Activated CD4-positive, alpha-beta memory T cell treated with anti-CD3 and anti-CD28 coated beads, Interleukin-2, amount 10 ng/mL, durations not matched to agents 7 days and 5 days (primary cell): ENCODE measurements around the gene ERC2. TPM values are rescaled to one million over a fixed set of nuclear protein-coding genes. Genes with fewer than 3 reads are reported as not detected.

Experiments
- CTCF ChIA-PET: fragments of 350-600 bp; sonication (Branson Sonifier 250); formaldehyde crosslinking; loops from one replicate; lab custom pipeline; 2021; ENCODE audit warnings: antibody characterized with exemption, inconsistent platforms; lab: Charles Lee
- POLR2A ChIA-PET: fragments of 350-600 bp; sonication (Branson Sonifier 250); formaldehyde crosslinking; loops from one replicate; lab custom pipeline; 2021; ENCODE audit warnings: antibody characterized with exemption; lab: Charles Lee
- DNase-seq: peaks from one replicate; pipeline ENCODE4 v3.0.0-alpha.2; 2020
- H3K27ac Mint-ChIP-seq: one replicate; pipeline ENCODE4 v1.8.0; 2021; ENCODE audit warnings: mild to moderate bottlenecking, mixed read lengths
- H3K27me3 Mint-ChIP-seq: one replicate; pipeline ENCODE4 v1.8.0; 2021; ENCODE audit warnings: mixed read lengths
- H3K36me3 Mint-ChIP-seq: one replicate; pipeline ENCODE4 v1.8.0; 2021; ENCODE audit warnings: low read depth, mixed read lengths
- H3K4me1 Mint-ChIP-seq: one replicate; pipeline ENCODE4 v1.8.0; 2021; ENCODE audit warnings: mixed read lengths
- H3K4me3 Mint-ChIP-seq: one replicate; pipeline ENCODE4 v1.8.0; 2021; ENCODE audit warnings: mild to moderate bottlenecking, mixed read lengths
- H3K9me3 Mint-ChIP-seq: one replicate; pipeline ENCODE4 v1.8.0; 2021; ENCODE audit warnings: mixed read lengths
- total RNA-seq, 2 experiments: library from RNA; stranded (reverse); gene quantifications; one replicate each; pipeline ENCODE4 v1.2.3, GENCODE V29; 2021

Gene ERC2
- total RNA-seq, 2 experiments from 2014 or later, result not detected

GRCh38 chr3:55639143-55639542, 829.1 kb downstream of the ERC2 start:
- H3K27ac Mint-ChIP-seq, result no peak overlapping the region
- ChIA-PET POLR2A (no interaction called here), CTCF (no interaction called here)
- H3K27me3 Mint-ChIP-seq, result no peaks in the 10 kb centered on the region
- H3K4me3 Mint-ChIP-seq, result no peak overlapping the region
- no peaks in the 10 kb centered on the region for H3K36me3 Mint-ChIP-seq
- no peaks in the 10 kb centered on the region for H3K9me3 Mint-ChIP-seq
- H3K4me1 Mint-ChIP-seq, result no peaks in the 10 kb centered on the region
- no peak for DNase-seq

- Mint-ChIP-seq H3K27me3 (no peaks in the 10 kb centered on the region), H3K27ac (no peak overlapping the region), H3K4me3 (no peak overlapping the region), H3K4me1 (no peaks in the 10 kb centered on the region), H3K9me3 (no peaks in the 10 kb centered on the region), H3K36me3 (no peaks in the 10 kb centered on the region)
- CTCF ChIA-PET, result no interaction called here
- DNase-seq, result no peak
- POLR2A ChIA-PET, result no interaction called here
These were observed 830.2 kb downstream of the ERC2 start for GRCh38 chr3:55637906-55638638.

- Mint-ChIP-seq H3K36me3 (no peaks in the 10 kb centered on the region), H3K9me3 (no peaks in the 10 kb centered on the region), H3K27me3 (no peaks in the 10 kb centered on the region), H3K4me1 (no peaks in the 10 kb centered on the region), H3K4me3 (no peak overlapping the region), H3K27ac (no peak overlapping the region)
- ChIA-PET POLR2A (no interaction called here), CTCF (no interaction called here)
- no peak for DNase-seq
These were observed 831.7 kb downstream of the ERC2 start for GRCh38 chr3:55636300-55637195.

DNA sequence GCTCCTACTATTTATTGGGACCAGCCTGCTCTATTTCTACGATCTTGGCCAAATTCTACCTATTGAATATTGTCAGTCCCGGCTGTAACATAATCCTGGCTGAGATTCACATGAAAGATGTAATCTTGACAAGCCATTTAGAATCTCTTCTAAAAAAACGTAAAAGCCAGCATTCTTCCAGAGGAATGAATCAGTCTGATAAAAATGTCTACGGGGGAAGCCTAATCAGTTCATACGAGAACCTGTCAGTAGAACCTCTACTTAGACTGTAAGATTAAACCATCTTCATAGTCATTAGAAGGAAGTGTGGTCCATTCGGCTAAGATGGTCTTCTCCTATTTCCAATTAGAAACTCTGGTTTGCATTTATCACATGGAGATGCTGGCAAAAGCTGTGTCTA, 833.9 kb downstream of the ERC2 start:
- no peaks in the 10 kb centered on the region for H3K36me3 Mint-ChIP-seq
- CTCF ChIA-PET, result no interaction called here
- POLR2A ChIA-PET, result no interaction called here
- no peak for DNase-seq
- H3K9me3 Mint-ChIP-seq, result no peaks in the 10 kb centered on the region
- H3K4me3 Mint-ChIP-seq, result no peak overlapping the region
- H3K4me1 Mint-ChIP-seq, result no peaks in the 10 kb centered on the region
- no peaks in the 10 kb centered on the region for H3K27me3 Mint-ChIP-seq
- no peak overlapping the region for H3K27ac Mint-ChIP-seq

DNA sequence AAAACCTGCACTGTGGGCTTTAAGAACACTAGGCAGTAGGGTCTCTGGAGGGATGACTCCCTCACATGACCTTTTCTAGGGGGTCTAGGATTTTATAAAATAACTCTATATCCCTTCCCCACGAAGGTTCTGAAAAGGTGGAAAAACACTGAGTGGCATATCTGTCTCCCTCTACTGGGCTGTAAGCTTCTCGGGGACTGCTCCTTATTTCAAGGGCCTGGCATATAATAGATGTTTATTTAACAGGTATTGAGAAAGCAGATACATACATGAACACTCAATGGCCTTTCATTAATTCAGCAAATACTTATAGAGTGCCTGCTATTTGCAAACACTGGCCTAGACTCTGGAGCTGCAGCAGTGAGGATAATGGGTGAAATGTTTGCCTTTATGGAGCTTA, 834.9 kb downstream of the ERC2 start:
- no peak for DNase-seq
- H3K36me3 Mint-ChIP-seq, result no peaks in the 10 kb centered on the region
- POLR2A ChIA-PET, result no interaction called here
- no peaks in the 10 kb centered on the region for H3K9me3 Mint-ChIP-seq
- no peaks in the 10 kb centered on the region for H3K4me1 Mint-ChIP-seq
- H3K27me3 Mint-ChIP-seq, result no peaks in the 10 kb centered on the region
- no peak overlapping the region for H3K4me3 Mint-ChIP-seq
- CTCF ChIA-PET, result no interaction called here
- no peak overlapping the region for H3K27ac Mint-ChIP-seq

- DNase-seq, result no peak
- H3K4me1 Mint-ChIP-seq, result no peaks in the 10 kb centered on the region
- H3K36me3 Mint-ChIP-seq, result no peaks in the 10 kb centered on the region
- POLR2A ChIA-PET, result no interaction called here
- no peak overlapping the region for H3K4me3 Mint-ChIP-seq
- no peaks in the 10 kb centered on the region for H3K27me3 Mint-ChIP-seq
- H3K27ac Mint-ChIP-seq, result no peak overlapping the region
- CTCF ChIA-PET, result no interaction called here
- no peaks in the 10 kb centered on the region for H3K9me3 Mint-ChIP-seq
These were observed 836.4 kb downstream of the ERC2 start for GRCh38 chr3:55631766-55632331.

DNA sequence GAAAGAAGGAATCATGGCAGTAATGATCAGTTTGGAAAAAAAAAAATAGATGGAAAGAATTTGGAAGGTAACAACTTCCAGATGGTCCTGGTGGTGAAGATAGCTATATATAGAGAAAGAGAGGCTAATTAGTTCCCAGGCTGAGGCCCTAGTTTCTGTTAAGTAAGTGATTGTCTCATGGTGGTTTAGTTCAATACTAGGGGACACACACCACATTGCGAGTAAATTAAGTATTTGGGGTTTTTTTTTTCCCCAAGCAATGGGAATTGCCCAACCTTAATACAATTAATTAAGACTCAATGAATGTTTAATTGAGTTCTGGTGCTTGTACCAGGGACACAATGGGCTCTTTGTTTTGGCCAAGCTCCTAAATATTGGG, 837.4 kb downstream of the ERC2 start:
- ChIA-PET POLR2A (no interaction called here), CTCF (no interaction called here)
- no peaks in the 10 kb centered on the region for H3K36me3 Mint-ChIP-seq
- no peak overlapping the region for H3K4me3 Mint-ChIP-seq
- H3K27me3 Mint-ChIP-seq, result no peaks in the 10 kb centered on the region
- no peak overlapping the region for H3K27ac Mint-ChIP-seq
- DNase-seq, result no peak
- H3K4me1 Mint-ChIP-seq, result no peaks in the 10 kb centered on the region
- no peaks in the 10 kb centered on the region for H3K9me3 Mint-ChIP-seq

DNA sequence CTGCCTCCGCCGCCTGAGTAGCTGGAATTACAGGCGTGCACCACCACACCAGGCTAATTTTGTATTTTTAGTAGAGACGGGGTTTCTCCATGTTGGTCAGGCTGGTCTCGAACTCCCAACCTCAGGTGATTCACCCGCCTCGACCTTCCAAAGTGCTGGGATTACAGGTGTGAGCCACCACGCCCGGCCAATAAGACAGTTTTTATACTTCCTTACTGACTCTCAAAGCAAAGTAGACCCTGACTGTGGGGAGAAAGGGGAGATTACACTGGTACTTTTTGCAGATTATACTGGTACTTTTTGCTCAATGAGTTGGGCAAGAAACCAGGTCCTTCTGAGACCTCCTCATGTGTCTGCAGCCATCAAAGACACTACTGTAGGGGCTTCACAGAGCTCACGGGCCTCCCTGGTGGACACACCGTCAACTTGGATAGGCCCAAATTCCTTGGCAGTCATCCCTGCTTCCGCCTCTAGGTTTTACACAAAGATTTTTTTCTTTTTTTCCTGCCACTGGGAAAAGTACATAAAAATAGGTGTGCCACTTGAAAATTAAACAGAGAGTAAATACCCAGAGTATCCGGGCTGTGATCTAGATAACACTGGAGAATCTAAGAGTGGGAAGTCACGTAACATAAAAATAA, 837.9 kb downstream of the ERC2 start:
- H3K4me3 Mint-ChIP-seq, result no peak overlapping the region
- ChIA-PET POLR2A (no interaction called here), CTCF (no interaction called here)
- no peaks in the 10 kb centered on the region for H3K9me3 Mint-ChIP-seq
- H3K36me3 Mint-ChIP-seq, result no peaks in the 10 kb centered on the region
- H3K4me1 Mint-ChIP-seq, result no peaks in the 10 kb centered on the region
- no peak overlapping the region for H3K27ac Mint-ChIP-seq
- no peaks in the 10 kb centered on the region for H3K27me3 Mint-ChIP-seq
- DNase-seq, result no peak

- H3K27ac Mint-ChIP-seq, result no peak overlapping the region
- CTCF ChIA-PET, result no interaction called here
These were observed 838.8 kb downstream of the ERC2 start for GRCh38 chr3:55629432-55629831.

GRCh38 chr3:55626279-55626665, 842.0 kb downstream of the ERC2 start:
- no peaks in the 10 kb centered on the region for H3K9me3 Mint-ChIP-seq
- H3K4me1 Mint-ChIP-seq, result no peaks in the 10 kb centered on the region
- CTCF ChIA-PET, result no interaction called here
- no peaks in the 10 kb centered on the region for H3K27me3 Mint-ChIP-seq
- H3K27ac Mint-ChIP-seq, result no peak overlapping the region
- no peak for DNase-seq
- H3K4me3 Mint-ChIP-seq, result no peak overlapping the region
- POLR2A ChIA-PET, result no interaction called here
- no peaks in the 10 kb centered on the region for H3K36me3 Mint-ChIP-seq

More at GRCh38 chr3:55629432-55629831, 838.8 kb downstream of the ERC2 start:
- POLR2A ChIA-PET, result no interaction called here
- no peak for DNase-seq
- Mint-ChIP-seq H3K27me3 (no peaks in the 10 kb centered on the region), H3K4me3 (no peak overlapping the region), H3K9me3 (no peaks in the 10 kb centered on the region), H3K36me3 (no peaks in the 10 kb centered on the region), H3K4me1 (no peaks in the 10 kb centered on the region)

DNA sequence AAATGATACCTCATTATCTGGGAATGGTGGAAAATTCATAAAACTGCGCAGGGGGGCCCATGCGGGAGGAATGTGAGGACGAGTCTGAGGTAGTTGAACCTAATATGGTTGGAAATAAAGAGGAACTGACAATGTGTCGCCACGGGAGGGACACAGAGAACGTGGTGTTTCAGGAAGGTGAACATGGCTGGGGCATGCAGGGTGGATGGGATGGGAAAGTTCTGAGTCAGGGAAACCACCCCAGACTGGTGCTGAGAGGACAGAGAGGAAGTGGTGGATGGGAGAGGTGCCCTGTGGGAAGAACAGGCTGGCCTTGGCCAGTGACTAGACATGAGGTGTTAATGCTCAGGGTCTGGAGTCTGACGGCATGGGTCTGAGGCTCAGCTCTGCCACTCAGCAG, 844.0 kb downstream of the ERC2 start:
- no peak overlapping the region for H3K4me3 Mint-ChIP-seq
- no peak for DNase-seq
- H3K27me3 Mint-ChIP-seq, result no peaks in the 10 kb centered on the region
- ChIA-PET CTCF (no interaction called here), POLR2A (no interaction called here)
- no peaks in the 10 kb centered on the region for H3K4me1 Mint-ChIP-seq
- no peaks in the 10 kb centered on the region for H3K36me3 Mint-ChIP-seq
- H3K9me3 Mint-ChIP-seq, result no peaks in the 10 kb centered on the region
- H3K27ac Mint-ChIP-seq, result no peak overlapping the region

DNA sequence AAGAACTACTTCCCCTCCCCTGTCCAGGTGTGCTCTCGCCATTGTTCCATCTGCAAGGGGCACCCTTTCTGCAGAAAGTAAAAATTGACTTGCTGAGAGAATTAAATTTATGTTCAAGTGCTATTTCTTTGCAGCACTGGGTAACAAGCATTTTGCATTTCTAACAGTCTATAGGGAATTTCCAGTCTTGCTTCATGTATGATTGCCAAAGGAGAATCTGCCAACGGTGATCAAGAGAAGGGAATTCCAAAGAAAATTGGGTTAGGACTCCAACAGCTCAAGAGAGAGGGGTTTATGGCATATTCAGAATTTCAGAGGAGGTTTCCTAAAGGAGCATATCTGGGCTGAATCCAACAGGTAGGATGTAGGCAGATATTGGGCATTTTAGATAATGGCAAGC, 844.5 kb downstream of the ERC2 start:
- no peak for DNase-seq
- ChIA-PET POLR2A (no interaction called here), CTCF (no interaction called here)
- Mint-ChIP-seq H3K27me3 (no peaks in the 10 kb centered on the region), H3K36me3 (no peaks in the 10 kb centered on the region), H3K4me3 (no peak overlapping the region), H3K27ac (no peak overlapping the region), H3K9me3 (no peaks in the 10 kb centered on the region), H3K4me1 (no peaks in the 10 kb centered on the region)

GRCh38 chr3:55622733-55623132, 845.5 kb downstream of the ERC2 start:
- Mint-ChIP-seq H3K27ac (no peak overlapping the region), H3K4me1 (no peaks in the 10 kb centered on the region), H3K27me3 (no peaks in the 10 kb centered on the region), H3K36me3 (no peaks in the 10 kb centered on the region), H3K9me3 (no peaks in the 10 kb centered on the region), H3K4me3 (no peak overlapping the region)
- ChIA-PET POLR2A (interaction anchor here (0.6 kb wide), 1 partner anchor 557 kb away, joined by 3 read pairs; no protein-coding TSS in a partner anchor), CTCF (no interaction called here)
- no peak for DNase-seq
